ENCODE measurements around the gene PRKAR2B.

DNA sequence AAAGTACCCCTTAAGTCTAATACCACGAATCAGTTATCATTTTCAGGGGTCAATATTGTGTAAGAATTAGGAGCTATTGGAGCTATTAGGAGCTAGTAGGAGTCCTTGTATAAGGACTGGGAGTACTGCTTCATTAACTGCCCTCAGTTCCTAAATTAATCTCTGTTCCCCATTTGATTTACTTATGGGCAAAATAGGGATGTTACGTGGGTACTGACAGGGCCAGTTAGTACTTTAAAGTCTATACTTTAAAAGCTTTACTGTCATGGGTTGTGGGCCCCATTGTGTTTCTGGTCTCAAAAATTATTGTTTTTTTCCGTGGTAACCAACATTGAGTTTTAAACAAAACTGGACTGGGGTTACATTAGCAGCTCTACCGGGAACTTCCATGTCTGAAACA, 60.3 kb downstream of the PRKAR2B start:
- TF ChIP-seq, protein P1, sequence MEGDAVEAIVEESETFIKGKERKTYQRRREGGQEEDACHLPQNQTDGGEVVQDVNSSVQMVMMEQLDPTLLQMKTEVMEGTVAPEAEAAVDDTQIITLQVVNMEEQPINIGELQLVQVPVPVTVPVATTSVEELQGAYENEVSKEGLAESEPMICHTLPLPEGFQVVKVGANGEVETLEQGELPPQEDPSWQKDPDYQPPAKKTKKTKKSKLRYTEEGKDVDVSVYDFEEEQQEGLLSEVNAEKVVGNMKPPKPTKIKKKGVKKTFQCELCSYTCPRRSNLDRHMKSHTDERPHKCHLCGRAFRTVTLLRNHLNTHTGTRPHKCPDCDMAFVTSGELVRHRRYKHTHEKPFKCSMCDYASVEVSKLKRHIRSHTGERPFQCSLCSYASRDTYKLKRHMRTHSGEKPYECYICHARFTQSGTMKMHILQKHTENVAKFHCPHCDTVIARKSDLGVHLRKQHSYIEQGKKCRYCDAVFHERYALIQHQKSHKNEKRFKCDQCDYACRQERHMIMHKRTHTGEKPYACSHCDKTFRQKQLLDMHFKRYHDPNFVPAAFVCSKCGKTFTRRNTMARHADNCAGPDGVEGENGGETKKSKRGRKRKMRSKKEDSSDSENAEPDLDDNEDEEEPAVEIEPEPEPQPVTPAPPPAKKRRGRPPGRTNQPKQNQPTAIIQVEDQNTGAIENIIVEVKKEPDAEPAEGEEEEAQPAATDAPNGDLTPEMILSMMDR (IDR thresholded peaks at IDR 0.05; ENCODE audit: low read depth, low read length, missing input control): no peak
- TF ChIP-seq MAX (IDR thresholded peaks at IDR 0.05): no peak
- TF ChIP-seq RXRA (IDR thresholded peaks at IDR 0.05): no peak
- TF ChIP-seq FOXA1 (IDR thresholded peaks at IDR 0.05): no peak
- TF ChIP-seq ZBTB33 (IDR thresholded peaks at IDR 0.05): no peak
- TF ChIP-seq, protein P2, sequence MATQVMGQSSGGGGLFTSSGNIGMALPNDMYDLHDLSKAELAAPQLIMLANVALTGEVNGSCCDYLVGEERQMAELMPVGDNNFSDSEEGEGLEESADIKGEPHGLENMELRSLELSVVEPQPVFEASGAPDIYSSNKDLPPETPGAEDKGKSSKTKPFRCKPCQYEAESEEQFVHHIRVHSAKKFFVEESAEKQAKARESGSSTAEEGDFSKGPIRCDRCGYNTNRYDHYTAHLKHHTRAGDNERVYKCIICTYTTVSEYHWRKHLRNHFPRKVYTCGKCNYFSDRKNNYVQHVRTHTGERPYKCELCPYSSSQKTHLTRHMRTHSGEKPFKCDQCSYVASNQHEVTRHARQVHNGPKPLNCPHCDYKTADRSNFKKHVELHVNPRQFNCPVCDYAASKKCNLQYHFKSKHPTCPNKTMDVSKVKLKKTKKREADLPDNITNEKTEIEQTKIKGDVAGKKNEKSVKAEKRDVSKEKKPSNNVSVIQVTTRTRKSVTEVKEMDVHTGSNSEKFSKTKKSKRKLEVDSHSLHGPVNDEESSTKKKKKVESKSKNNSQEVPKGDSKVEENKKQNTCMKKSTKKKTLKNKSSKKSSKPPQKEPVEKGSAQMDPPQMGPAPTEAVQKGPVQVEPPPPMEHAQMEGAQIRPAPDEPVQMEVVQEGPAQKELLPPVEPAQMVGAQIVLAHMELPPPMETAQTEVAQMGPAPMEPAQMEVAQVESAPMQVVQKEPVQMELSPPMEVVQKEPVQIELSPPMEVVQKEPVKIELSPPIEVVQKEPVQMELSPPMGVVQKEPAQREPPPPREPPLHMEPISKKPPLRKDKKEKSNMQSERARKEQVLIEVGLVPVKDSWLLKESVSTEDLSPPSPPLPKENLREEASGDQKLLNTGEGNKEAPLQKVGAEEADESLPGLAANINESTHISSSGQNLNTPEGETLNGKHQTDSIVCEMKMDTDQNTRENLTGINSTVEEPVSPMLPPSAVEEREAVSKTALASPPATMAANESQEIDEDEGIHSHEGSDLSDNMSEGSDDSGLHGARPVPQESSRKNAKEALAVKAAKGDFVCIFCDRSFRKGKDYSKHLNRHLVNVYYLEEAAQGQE (IDR thresholded peaks at IDR 0.05): no peak
- no peak for TF ChIP-seq GABPA (IDR thresholded peaks at IDR 0.05 in 1 of 2, conservative IDR thresholded peaks at IDR 0.05 in 1 of 2)
